DOHH2 (cell line): Measurements from ENCODE around the gene C15orf62.

Experiments used
- H3F3A ChIP-seq: fragments of 200-600 bp; sonication (generic), shearing (Covaris generic); 2 replicates; pipeline ENCODE4 v1.6.0; 2016; ENCODE audit warnings: antibody characterized with exemption, mild to moderate bottlenecking; ENCODE audit not compliant: control insufficient read depth, insufficient read depth
- H3K27ac ChIP-seq: fragments of 200-600 bp; sonication (generic); 2 replicates; pipeline ENCODE4 v1.5.1; 2014; ENCODE audit warnings: low read depth, mild to moderate bottlenecking, low read length, moderate library complexity
- H3K27me3 ChIP-seq: fragments of 200-600 bp; sonication (generic); 2 replicates; pipeline ENCODE4 v1.6.1; 2014; ENCODE audit warnings: mild to moderate bottlenecking, low read length, mixed read lengths; ENCODE audit not compliant: control insufficient read depth
- H3K36me3 ChIP-seq: fragments of 200-600 bp; sonication (generic); 2 replicates; pipeline ENCODE4 v1.6.1; 2014; ENCODE audit warnings: mild to moderate bottlenecking, low read length, moderate library complexity, mixed read lengths; ENCODE audit not compliant: control insufficient read depth
- H3K4me1 ChIP-seq: fragments of 200-600 bp; sonication (generic); 2 replicates; pipeline ENCODE4 v1.6.1; 2014; ENCODE audit warnings: mild to moderate bottlenecking, low read length, mixed read lengths; ENCODE audit not compliant: control insufficient read depth
- H3K4me2 ChIP-seq: fragments of 200-600 bp; sonication (generic); 2 replicates; pipeline ENCODE4 v1.6.0; 2014; ENCODE audit warnings: mild to moderate bottlenecking, low read length, moderate library complexity
- H3K4me3 ChIP-seq: fragments of 200-600 bp; sonication (generic); 2 replicates; pipeline ENCODE4 v1.5.1; 2014; ENCODE audit warnings: mild to moderate bottlenecking, low read length, mixed read lengths
- H3K79me2 ChIP-seq: fragments of 200-600 bp; sonication (generic); 2 replicates; pipeline ENCODE4 v1.6.1; 2014; ENCODE audit warnings: mild to moderate bottlenecking, low read length, mixed read lengths; ENCODE audit not compliant: control insufficient read depth
- H3K9me2 ChIP-seq: fragments of 200-600 bp; sonication (generic); replicated peaks from 2 replicates; pipeline ENCODE4 v1.6.1; 2014; ENCODE audit warnings: mild to moderate bottlenecking, low read length, mixed read lengths; ENCODE audit not compliant: control insufficient read depth
- H3K9me3 ChIP-seq: fragments of 200-600 bp; sonication (generic); 2 replicates; pipeline ENCODE4 v1.6.1; 2014; ENCODE audit warnings: antibody characterized with exemption, low read length, mixed read lengths; ENCODE audit not compliant: control insufficient read depth, insufficient read depth
- H4K20me1 ChIP-seq: fragments of 200-600 bp; sonication (generic); 2 replicates; pipeline ENCODE4 v1.6.0; 2014; ENCODE audit warnings: low read depth, mild to moderate bottlenecking, antibody characterized with exemption, low read length, moderate library complexity; ENCODE audit not compliant: control insufficient read depth, insufficient read depth
- CTCF ChIP-seq: fragments of 200-600 bp; sonication (generic); IDR thresholded peaks from one replicate; pipeline ENCODE4 v1.5.1; 2014; ENCODE audit warnings: antibody characterized with exemption, mild to moderate bottlenecking, low read depth, low read length; ENCODE audit not compliant: poor library complexity, severe bottlenecking
- EZH2phosphoT487 ChIP-seq: fragments of 200-600 bp; sonication (generic); IDR thresholded peaks from 2 replicates; pipeline ENCODE4 v1.6.1; 2017; ENCODE audit warnings: borderline replicate concordance, mild to moderate bottlenecking, antibody characterized with exemption, low read length, moderate library complexity, mixed read lengths

The C15orf62 gene

DNA sequence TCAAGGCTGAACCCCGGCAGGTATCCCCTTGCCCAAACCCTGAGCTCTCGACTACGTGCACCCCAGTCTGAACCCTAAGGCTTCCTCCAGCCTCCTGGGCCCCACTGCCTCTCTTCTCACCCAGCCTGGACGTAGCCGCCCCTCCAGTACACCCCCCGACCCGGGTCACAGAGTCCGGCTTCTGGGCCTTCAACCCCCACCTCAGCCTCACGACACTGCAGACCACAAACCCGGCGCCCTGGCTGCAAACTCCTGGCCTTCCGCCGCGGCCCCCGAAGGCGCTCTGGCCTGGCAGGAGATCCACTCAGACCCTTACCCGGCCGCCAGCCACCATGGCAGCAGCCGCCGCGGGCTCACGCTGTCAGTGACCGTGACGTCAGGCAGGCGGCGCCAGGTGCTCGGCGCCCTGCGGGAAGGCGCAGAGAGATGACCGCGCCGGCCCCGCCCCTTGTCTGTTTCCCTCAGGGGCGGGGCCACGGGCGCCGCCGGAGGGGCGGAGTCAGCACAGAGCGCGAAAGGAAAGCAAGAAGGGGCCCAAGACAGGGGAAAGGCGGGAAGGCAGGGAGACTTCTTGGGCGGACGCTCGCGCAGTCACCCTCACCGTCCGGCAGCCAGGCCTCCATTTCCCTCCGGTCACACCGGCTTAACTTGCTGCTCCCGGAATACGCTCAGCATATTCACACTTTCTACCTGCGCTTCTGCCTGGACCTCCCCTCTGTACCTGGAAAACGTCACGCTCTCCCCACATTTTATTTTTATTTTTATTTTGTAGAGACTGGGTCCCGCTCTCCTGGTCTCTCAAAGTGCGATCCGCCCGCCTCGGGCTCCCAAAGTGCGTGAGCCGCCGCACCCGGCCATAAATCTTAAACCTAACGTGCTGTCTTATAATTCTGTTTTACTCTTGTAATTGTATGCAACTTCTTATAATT is 14.6 kb upstream of the C15orf62 start, which contains the start of gene RMDN3:
Gene RMDN3, minus strand, starts transcription at position 372 of the 929 bp plus-strand sequence. CDS start 471 bp downstream, outside the sequence.
- Histone ChIP-seq H3K27ac (peak within 1 kb of the TSS; percentile 91), H3K9me3 (no peaks in the 10 kb centered on the region), H4K20me1 (no peaks in the 10 kb centered on the region), H3K4me3 (peak within 1 kb of the TSS; percentile 98), H3K27me3 (no peaks in the 10 kb centered on the region), H3K9me2 (no peaks in the 10 kb centered on the region), H3K4me2 (peak within 1 kb of the TSS; percentile 94), H3F3A (peaks cover 7% of the 10 kb centered on the region), H3K4me1 (peaks cover 56% of the 10 kb centered on the region), H3K36me3 (peaks cover 40% of the 10 kb centered on the region), H3K79me2 (peaks cover 48% of the 10 kb centered on the region)
- TF ChIP-seq CTCF, result no peak
- TF ChIP-seq EZH2phosphoT487, result no peak

DNA sequence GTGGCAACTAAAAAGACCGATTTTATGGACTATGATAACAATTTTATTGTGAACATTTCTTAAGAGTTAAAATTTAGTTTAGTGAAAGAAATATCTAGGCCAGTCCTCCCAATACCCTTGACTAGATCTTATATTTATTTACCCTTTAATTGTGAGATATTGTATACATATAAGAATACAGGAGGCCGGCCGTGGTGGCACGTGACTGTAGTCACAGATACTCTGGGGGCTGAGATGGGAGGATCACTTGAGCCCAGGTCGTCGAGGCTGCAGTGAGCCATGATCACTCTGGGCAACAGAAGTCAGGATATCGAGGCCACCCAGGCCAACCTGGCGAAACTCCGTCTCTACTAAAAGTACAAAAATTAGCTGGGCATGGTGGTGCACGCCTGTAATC is 14.0 kb upstream of the C15orf62 start:
- Histone ChIP-seq H3K4me2 (peak overlapping the region; percentile 94), H3K9me3 (no peaks in the 10 kb centered on the region), H4K20me1 (no peaks in the 10 kb centered on the region), H3K27ac (peak overlapping the region; percentile 91), H3K27me3 (no peaks in the 10 kb centered on the region), H3F3A (peaks cover 13% of the 10 kb centered on the region), H3K4me3 (peak overlapping the region; percentile 98), H3K79me2 (peaks cover 42% of the 10 kb centered on the region), H3K36me3 (peaks cover 34% of the 10 kb centered on the region), H3K9me2 (no peaks in the 10 kb centered on the region), H3K4me1 (peaks cover 62% of the 10 kb centered on the region)
- no peak for TF ChIP-seq EZH2phosphoT487

DNA sequence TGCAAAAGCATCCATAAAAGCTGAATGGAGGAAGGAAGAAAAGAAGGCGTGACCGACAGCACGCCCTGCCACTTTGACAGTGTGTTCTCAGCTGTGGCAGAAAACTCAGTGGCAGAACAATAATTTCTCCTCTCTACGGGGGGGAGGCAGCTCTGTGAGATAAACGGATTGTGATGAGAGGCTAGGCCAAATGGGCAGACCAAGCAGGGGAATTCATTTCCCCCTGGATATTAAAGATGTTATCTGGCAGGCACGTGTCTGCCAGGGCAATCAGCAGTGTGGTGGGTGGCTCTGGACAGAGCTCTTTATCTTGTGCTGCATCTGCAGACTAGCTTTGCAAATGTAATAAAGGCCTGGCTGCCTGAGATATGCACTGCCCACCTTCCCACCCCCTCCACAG is 12.8 kb upstream of the C15orf62 start:
- 0 out of 2 replicates have a peak overlapping the region, but pooled peaks have one; percentile 19 for H3K4me3 ChIP-seq
- H3K27me3 ChIP-seq, result no peaks in the 10 kb centered on the region
- peaks cover 31% of the 10 kb centered on the region for H3K79me2 ChIP-seq
- TF ChIP-seq CTCF, result no peak
- no peak for TF ChIP-seq EZH2phosphoT487
- peaks cover 74% of the 10 kb centered on the region for H3K4me1 ChIP-seq
- peaks cover 21% of the 10 kb centered on the region for H3F3A ChIP-seq
- no peaks in the 10 kb centered on the region for H3K9me3 ChIP-seq
- peak overlapping the region; percentile 40 for H3K4me2 ChIP-seq
- no peaks in the 10 kb centered on the region for H3K9me2 ChIP-seq
- H3K36me3 ChIP-seq, result peaks cover 23% of the 10 kb centered on the region
- no peaks in the 10 kb centered on the region for H4K20me1 ChIP-seq
- H3K27ac ChIP-seq, result 0 out of 2 replicates have a peak overlapping the region, but pooled peaks have one; percentile 8

DNA sequence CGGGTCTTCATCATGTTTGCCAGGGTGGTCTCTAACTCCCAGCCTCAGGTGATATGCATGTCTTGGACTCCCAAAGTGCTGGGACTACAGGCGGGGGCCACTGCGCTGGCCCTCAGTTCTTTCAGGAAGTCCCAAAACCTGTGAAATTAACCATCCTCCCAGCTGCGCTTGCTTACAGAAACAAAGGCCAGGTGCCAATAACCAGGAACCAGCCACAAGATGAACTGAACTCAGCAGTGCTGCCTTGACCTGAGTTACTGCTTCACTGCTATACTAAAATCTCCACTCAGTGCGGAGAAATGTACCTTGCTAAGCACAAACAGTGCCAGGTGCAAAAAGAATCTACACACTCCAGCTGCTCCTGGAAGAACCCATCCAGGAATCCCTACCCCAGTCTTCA is 9.8 kb upstream of the C15orf62 start:
- no peaks in the 10 kb centered on the region for H4K20me1 ChIP-seq
- H3K27me3 ChIP-seq, result no peaks in the 10 kb centered on the region
- no peaks in the 10 kb centered on the region for H3K9me2 ChIP-seq
- H3F3A ChIP-seq, result peaks cover 30% of the 10 kb centered on the region
- peaks cover 6% of the 10 kb centered on the region for H3K36me3 ChIP-seq
- no peak overlapping the region for H3K27ac ChIP-seq
- peaks cover 73% of the 10 kb centered on the region for H3K4me1 ChIP-seq
- peaks cover 11% of the 10 kb centered on the region for H3K79me2 ChIP-seq
- peak overlapping the region; percentile 2; the same call in 1 of the 2 replicates for H3K4me2 ChIP-seq
- no peaks in the 10 kb centered on the region for H3K9me3 ChIP-seq
- no peak for TF ChIP-seq CTCF
- no peak overlapping the region for H3K4me3 ChIP-seq
